GM18507 (cell line): ENCODE data around the gene DDX20.

Experiments
- DNase-seq: peaks from one replicate; pipeline ENCODE4 v3.0.0; 2011; ENCODE audit warnings: low read depth; ENCODE audit not compliant: insufficient read length; ENCODE audit errors: extremely low spot score
- FAIRE-seq: peaks from 2 replicates; lab custom pipeline; 2011; peaks lifted over from hg19 to GRCh38; lab: Jason Lieb, UNC

DDX20 gene

DNA sequence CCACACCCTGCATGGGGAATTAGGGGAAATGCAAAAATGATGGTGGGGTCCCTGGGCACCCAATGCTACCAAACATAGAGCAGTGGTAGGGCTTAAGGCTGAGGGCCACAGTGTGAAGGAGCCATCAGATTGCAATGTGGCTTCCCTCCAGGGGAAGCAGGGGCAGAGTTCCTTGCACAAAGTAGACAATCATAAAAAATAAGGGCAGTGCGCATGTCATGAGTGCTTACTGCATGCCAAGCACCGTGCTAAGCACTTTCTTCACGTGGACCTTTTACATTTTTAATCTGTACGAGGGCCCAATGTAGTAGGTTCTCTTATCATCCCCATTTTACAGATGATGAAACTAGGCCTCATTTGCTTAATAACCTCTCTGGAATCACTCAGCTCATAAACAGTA is 56.6 kb downstream of the DDX20 start:
- FAIRE-seq: no peak
- DNase-seq: no peak

DNA sequence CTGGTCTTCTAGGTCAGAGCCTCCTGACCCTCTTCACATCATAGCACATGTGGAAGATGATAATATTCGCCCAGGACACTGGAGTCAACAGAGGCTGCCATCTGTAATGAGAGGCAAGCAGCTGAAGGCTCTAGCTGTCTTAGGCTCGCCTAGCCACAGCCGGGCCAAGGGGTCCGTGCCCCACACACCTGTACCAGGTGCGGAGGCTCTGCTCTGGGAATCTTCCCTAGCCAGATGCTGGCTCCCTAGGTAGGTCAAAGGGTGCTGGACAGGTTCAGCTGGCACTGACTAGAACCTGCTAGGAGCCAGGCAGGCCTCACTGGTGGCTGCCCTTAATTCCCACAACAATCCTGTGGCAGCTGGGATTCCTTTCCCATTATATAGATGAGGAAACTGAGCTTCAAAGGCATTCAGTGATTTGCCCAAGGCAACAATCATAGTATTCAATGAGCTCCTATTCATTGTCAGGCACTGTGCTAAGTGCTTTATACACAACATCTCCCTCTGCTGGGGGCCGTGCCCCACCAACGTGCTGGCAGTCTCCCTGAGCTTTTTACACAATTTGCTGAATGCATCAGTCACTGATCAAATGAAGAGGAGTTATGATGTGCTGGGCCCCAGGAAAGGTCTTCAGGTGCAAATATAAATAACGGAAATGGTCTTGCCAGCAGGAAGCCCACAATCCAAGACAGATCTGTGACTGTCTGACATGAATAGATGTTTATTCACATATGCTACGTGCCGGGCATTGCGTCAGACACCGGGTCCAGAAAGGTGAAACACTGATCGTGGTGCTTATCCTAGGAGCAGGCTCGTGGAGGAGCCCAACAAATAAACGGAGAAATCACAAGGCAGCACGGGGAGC is 58.0 kb downstream of the DDX20 start:
- FAIRE-seq: no peak
- no peak for DNase-seq

DNA sequence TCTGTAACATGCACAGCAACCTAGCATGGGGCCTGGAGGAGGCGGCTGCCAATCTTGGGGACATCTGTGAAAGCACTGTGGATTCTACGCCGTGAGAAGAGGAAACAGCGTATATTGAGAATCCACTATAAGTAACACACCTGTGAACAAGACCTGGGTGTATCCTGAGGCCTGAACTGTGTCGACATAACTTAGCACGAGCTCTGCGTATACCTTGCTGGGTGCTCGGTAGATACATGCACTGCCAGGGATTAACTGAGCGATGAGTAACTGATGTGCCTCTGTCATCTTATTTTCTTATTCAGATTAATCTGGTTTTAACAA is 58.6 kb downstream of the DDX20 start:
- DNase-seq: no peak
- no peak for FAIRE-seq

DNA sequence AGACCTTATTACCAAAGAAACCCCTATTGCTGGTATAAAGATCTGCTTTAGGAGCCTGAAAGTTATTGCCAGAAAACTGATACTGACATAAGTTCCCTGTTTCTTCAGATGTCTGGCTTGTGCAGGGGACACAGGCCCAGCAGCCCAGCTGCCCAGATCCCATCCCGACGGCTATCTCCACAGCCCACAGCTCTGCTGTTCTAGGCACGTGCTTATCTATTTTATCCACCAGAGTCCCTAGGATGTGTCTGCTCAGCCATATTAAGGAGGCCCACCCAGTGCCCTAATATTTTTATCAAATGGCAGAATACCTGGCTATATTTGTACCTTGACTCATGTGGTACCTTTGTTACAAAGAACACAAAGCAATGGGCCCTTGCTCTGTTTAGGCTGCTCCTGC is 58.9 kb downstream of the DDX20 start:
- FAIRE-seq (no peak), DNase-seq (no peak)
